IPS-20b (cell line): ENCODE results near the gene LDLRAD2.
"Not testable (repeated sequence)": the region's sequence is repeated elsewhere in the genome, so short reads cannot be mapped to it uniquely, and the experiment has no call there.

Experiments
- H3K27ac ChIP-seq: one replicate; pipeline ENCODE4 v1.5.1; 2013; ENCODE audit warnings: low read length
- H3K27me3 ChIP-seq: 2 replicates; pipeline ENCODE4 v1.6.1; 2013; ENCODE audit warnings: mild to moderate bottlenecking, low read length, inconsistent platforms; ENCODE audit not compliant: insufficient read depth
- H3K36me3 ChIP-seq: 2 replicates; pipeline ENCODE4 v1.6.1; 2013; ENCODE audit warnings: low read depth, mild to moderate bottlenecking, inconsistent platforms, low read length, moderate library complexity; ENCODE audit not compliant: insufficient read depth
- H3K4me1 ChIP-seq: 2 replicates; pipeline ENCODE4 v1.6.1; 2013; ENCODE audit warnings: mild to moderate bottlenecking, control low read depth, inconsistent platforms, low read length, moderate library complexity; ENCODE audit not compliant: insufficient read depth
- H3K4me3 ChIP-seq: 2 replicates; pipeline ENCODE4 v1.5.1; 2013; ENCODE audit warnings: mild to moderate bottlenecking, low read length, inconsistent platforms
- H3K9ac ChIP-seq: 2 replicates; pipeline ENCODE4 v1.6.1; 2013; ENCODE audit warnings: low read depth, mild to moderate bottlenecking, inconsistent platforms, low read length, moderate library complexity
- H3K9me3 ChIP-seq: 2 replicates; pipeline ENCODE4 v1.6.1; 2013; ENCODE audit warnings: mild to moderate bottlenecking, low read depth, low read length, inconsistent platforms; ENCODE audit not compliant: insufficient read depth

Gene LDLRAD2

GRCh38 chr1:21811875-21812305 is at the start of gene LDLRAD2:
TSS of gene LDLRAD2 (plus strand) at chr1:21812265. CDS start at chr1:21812452, 187 bp downstream.
- Histone ChIP-seq H3K27me3 (peaks cover 11% of the 10 kb centered on the region; the same call in 1 of the 2 replicates), H3K9ac (no peak within 1 kb of the TSS), H3K4me3 (no peak within 1 kb of the TSS), H3K4me1 (no peaks in the 10 kb centered on the region), H3K9me3 (no peaks in the 10 kb centered on the region), H3K27ac (no peak within 1 kb of the TSS), H3K36me3 (no peaks in the 10 kb centered on the region)

GRCh38 chr1:21763236-21763635 is 48.8 kb upstream of the LDLRAD2 start:
- Histone ChIP-seq H3K4me3 (no peak overlapping the region), H3K9ac (no peak overlapping the region), H3K9me3 (no peaks in the 10 kb centered on the region), H3K4me1 (peaks cover 8% of the 10 kb centered on the region; the same call in 1 of the 2 replicates), H3K27me3 (no peaks in the 10 kb centered on the region), H3K36me3 (no peaks in the 10 kb centered on the region), H3K27ac (no peak overlapping the region)

- Histone ChIP-seq H3K9me3 (no peaks in the 10 kb centered on the region), H3K9ac (no peak overlapping the region), H3K4me1 (peaks cover 8% of the 10 kb centered on the region; the same call in 1 of the 2 replicates), H3K36me3 (peaks cover 3% of the 10 kb centered on the region; the same call in 1 of the 2 replicates), H3K4me3 (no peak overlapping the region), H3K27me3 (no peaks in the 10 kb centered on the region), H3K27ac (no peak overlapping the region)
Measured at GRCh38 chr1:21763694-21764419, 48.2 kb upstream of the LDLRAD2 start.

- H3K36me3 ChIP-seq: peaks cover 6% of the 10 kb centered on the region; the same call in 1 of the 2 replicates
- no peak overlapping the region for H3K9ac ChIP-seq
- no peak overlapping the region for H3K27ac ChIP-seq
- H3K9me3 ChIP-seq: no peaks in the 10 kb centered on the region
- H3K4me1 ChIP-seq: peaks cover 8% of the 10 kb centered on the region; the same call in 1 of the 2 replicates
- H3K4me3 ChIP-seq: no peak overlapping the region
- H3K27me3 ChIP-seq: no peaks in the 10 kb centered on the region
Measured at GRCh38 chr1:21764615-21765423, 47.2 kb upstream of the LDLRAD2 start.

- H3K4me3 ChIP-seq: no peak overlapping the region
Measured at GRCh38 chr1:21766210-21766609, 45.9 kb upstream of the LDLRAD2 start.

GRCh38 chr1:21767106-21767505 is 45.0 kb upstream of the LDLRAD2 start:
- H3K36me3 ChIP-seq, H3K27me3 ChIP-seq, H3K27ac ChIP-seq, H3K4me1 ChIP-seq, H3K9ac ChIP-seq, H3K9me3 ChIP-seq, H3K4me3 ChIP-seq: not testable (repeated sequence)

More at GRCh38 chr1:21766210-21766609, 45.9 kb upstream of the LDLRAD2 start:
- Histone ChIP-seq H3K27me3 (no peaks in the 10 kb centered on the region), H3K9ac (no peak overlapping the region), H3K27ac (no peak overlapping the region), H3K36me3 (peaks cover 6% of the 10 kb centered on the region; the same call in 1 of the 2 replicates), H3K9me3 (no peaks in the 10 kb centered on the region), H3K4me1 (peaks cover 8% of the 10 kb centered on the region; the same call in 1 of the 2 replicates)

- Histone ChIP-seq H3K9me3 (no peaks in the 10 kb centered on the region), H3K36me3 (peaks cover 6% of the 10 kb centered on the region; the same call in 1 of the 2 replicates), H3K4me1 (no peaks in the 10 kb centered on the region; the same call in 1 of the 2 replicates), H3K27me3 (no peaks in the 10 kb centered on the region), H3K9ac (no peak overlapping the region), H3K27ac (no peak overlapping the region), H3K4me3 (no peak overlapping the region)
Measured at GRCh38 chr1:21770201-21770600, 41.9 kb upstream of the LDLRAD2 start.

- H3K9me3 ChIP-seq, H3K36me3 ChIP-seq, H3K27ac ChIP-seq: not testable (repeated sequence)
Measured at GRCh38 chr1:21770602-21771001, 41.5 kb upstream of the LDLRAD2 start.

GRCh38 chr1:21771672-21772071 is 40.4 kb upstream of the LDLRAD2 start:
- H3K36me3 ChIP-seq, H3K27me3 ChIP-seq, H3K9ac ChIP-seq, H3K27ac ChIP-seq, H3K4me1 ChIP-seq, H3K9me3 ChIP-seq, H3K4me3 ChIP-seq: not testable (repeated sequence)

More at GRCh38 chr1:21770602-21771001, 41.5 kb upstream of the LDLRAD2 start:
- not testable (repeated sequence) for H3K4me3 ChIP-seq, H3K27me3 ChIP-seq, H3K4me1 ChIP-seq, H3K9ac ChIP-seq

- no peak overlapping the region for H3K4me3 ChIP-seq
- H3K4me1 ChIP-seq: no peaks in the 10 kb centered on the region
- H3K27ac ChIP-seq: no peak overlapping the region
- H3K9me3 ChIP-seq: no peaks in the 10 kb centered on the region
- no peak overlapping the region for H3K9ac ChIP-seq
- H3K27me3 ChIP-seq: no peaks in the 10 kb centered on the region
- H3K36me3 ChIP-seq: peaks cover 6% of the 10 kb centered on the region; the same call in 1 of the 2 replicates
Measured at GRCh38 chr1:21773585-21773984, 38.5 kb upstream of the LDLRAD2 start.

GRCh38 chr1:21774835-21775549 is 37.1 kb upstream of the LDLRAD2 start:
- Histone ChIP-seq H3K4me3 (no peak overlapping the region), H3K36me3 (no peaks in the 10 kb centered on the region), H3K27me3 (no peaks in the 10 kb centered on the region), H3K9me3 (no peaks in the 10 kb centered on the region), H3K9ac (no peak overlapping the region), H3K4me1 (no peaks in the 10 kb centered on the region; the same call in 1 of the 2 replicates), H3K27ac (no peak overlapping the region)
